ENCODE measurements around the gene PAIP2. TPM values are rescaled to one million over a fixed set of nuclear protein-coding genes. Genes with fewer than 3 reads are reported as not detected.

The PAIP2 gene
- polyA plus RNA-seq, 1 of the 3 experiments (the other 2 are of a cell fraction): 73.2 TPM

- Histone ChIP-seq H3K4me2 (no peak overlapping the region), H4K20me1 (ENCODE audit: insufficient read depth) (no peaks in the 10 kb centered on the region), H3K9me3 (no peaks in the 10 kb centered on the region), H3K27ac (ENCODE audit: low read depth in 2 of 2, low read length in 1 of 2) (no peak overlapping the region; a peak in 1 of 4 replicates), H3K36me3 (replicated peaks in 1 of 2; ENCODE audit: control insufficient read depth in 1 of 2, insufficient read depth in 2 of 2, low read length in 1 of 2) (peaks cover 32 to 59% of the 10 kb centered on the region in 2 experiments), H3K9me2 (no peaks in the 10 kb centered on the region), H3F3A (replicated peaks; ENCODE audit: insufficient read depth) (no peaks in the 10 kb centered on the region), H3K4me3 (ENCODE audit: low read depth in 2 of 2, low read length in 1 of 2) (no peak overlapping the region), H3K79me2 (ENCODE audit: insufficient read depth) (no peaks in the 10 kb centered on the region), H3K4me1 (ENCODE audit: control insufficient read depth in 1 of 2, insufficient read depth in 2 of 2, low read depth in 1 of 2, low read length in 1 of 2) (peaks cover 0 to 11% of the 10 kb centered on the region in 2 experiments; a peak in 1 of 4 replicates), H2AFZ (ENCODE audit: low read depth) (no peak overlapping the region), H3K9ac (no peak overlapping the region), H3K27me3 (ENCODE audit: insufficient read depth) (no peaks in the 10 kb centered on the region)
- DNase-seq: no peak
- 82% methylated on average over 5 of the region's 8 CpGs for WGBS (ENCODE audit: low lambda C conversion rate)
- ChIA-PET POLR2A (no interaction called here), CTCF (interaction anchor here (1.3 to 1.6 kb wide), 4 partner anchors 9 to 102 kb away, joined by 3 to 5 read pairs (median 4); no protein-coding TSS in a partner anchor)
- TF ChIP-seq ELF1 (IDR thresholded peaks at IDR 0.05) (no peak), EP300 (IDR thresholded peaks at IDR 0.05; ENCODE audit: borderline replicate concordance in 1 of 2, low read depth in 1 of 2, low read length in 1 of 2) (no peak), PBX3 (IDR thresholded peaks at IDR 0.05) (no peak), TEAD4 (IDR thresholded peaks at IDR 0.05; ENCODE audit: borderline replicate concordance, insufficient read depth) (no peak), USF2 (IDR thresholded peaks at IDR 0.05; ENCODE audit: borderline replicate concordance, low read depth, low read length) (no peak), NRF1 (IDR thresholded peaks at IDR 0.05; ENCODE audit: low read depth, low read length) (no peak), CHD2 (IDR thresholded peaks at IDR 0.05; ENCODE audit: low read length, partially characterized antibody) (no peak)
Observed at GRCh38 chr5:139415221-139415861, 73.7 kb downstream of the PAIP2 start.

GRCh38 chr5:139415869-139416268 lies 74.2 kb downstream of the PAIP2 start:
- Histone ChIP-seq H3K9ac (no peak overlapping the region), H3K9me2 (no peaks in the 10 kb centered on the region), H3K4me3 (ENCODE audit: low read depth in 2 of 2, low read length in 1 of 2) (no peak overlapping the region), H3K27ac (ENCODE audit: low read depth in 2 of 2, low read length in 1 of 2) (no peak overlapping the region; a peak in 1 of 4 replicates), H3K9me3 (no peaks in the 10 kb centered on the region), H4K20me1 (ENCODE audit: insufficient read depth) (no peaks in the 10 kb centered on the region), H2AFZ (ENCODE audit: low read depth) (no peak overlapping the region), H3K79me2 (ENCODE audit: insufficient read depth) (no peaks in the 10 kb centered on the region), H3K27me3 (ENCODE audit: insufficient read depth) (no peaks in the 10 kb centered on the region), H3K4me1 (ENCODE audit: control insufficient read depth in 1 of 2, insufficient read depth in 2 of 2, low read depth in 1 of 2, low read length in 1 of 2) (peaks cover 0 to 9% of the 10 kb centered on the region in 2 experiments; a peak in 1 of 4 replicates), H3K4me2 (no peak overlapping the region), H3F3A (replicated peaks; ENCODE audit: insufficient read depth) (no peaks in the 10 kb centered on the region), H3K36me3 (replicated peaks in 1 of 2; ENCODE audit: control insufficient read depth in 1 of 2, insufficient read depth in 2 of 2, low read length in 1 of 2) (peaks cover 35 to 63% of the 10 kb centered on the region in 2 experiments)
- DNase-seq: no peak
- POLR2A ChIA-PET: no interaction called here
- TF ChIP-seq RAD21 (IDR thresholded peaks at IDR 0.05; ENCODE audit: low read length) (no peak), FOXJ3 (CRISPR knock-in tag; IDR thresholded peaks at IDR 0.05) (no peak), ZBTB33 (IDR thresholded peaks at IDR 0.05; ENCODE audit: borderline replicate concordance, low read depth) (no peak), POLR2AphosphoS5 (IDR thresholded peaks at IDR 0.05; ENCODE audit: low read depth, low read length) (no peak), ELF1 (IDR thresholded peaks at IDR 0.05) (no peak), EZH2phosphoT487 (IDR thresholded peaks at IDR 0.05; ENCODE audit: borderline replicate concordance, low read depth) (no peak), SMC3 (IDR thresholded peaks at IDR 0.05; ENCODE audit: low read depth, low read length) (no peak), PBX3 (IDR thresholded peaks at IDR 0.05) (no peak), MAX (IDR thresholded peaks at IDR 0.05; ENCODE audit: low read depth) (no peak), IRF3 (IDR thresholded peaks at IDR 0.05; ENCODE audit: low read depth, low read length) (no peak)
- CTCF ChIA-PET: interaction anchor here (1.3 to 1.6 kb wide), 4 partner anchors 9 to 102 kb away, joined by 3 to 7 read pairs (median 4); no protein-coding TSS in a partner anchor

Data from SK-N-SH (cell line).